Mesenchymal stem cell (in vitro differentiated cells and primary cell): Measurements from ENCODE around the gene ARAP3. TPM values are rescaled to one million over a fixed set of nuclear protein-coding genes. Genes with fewer than 3 reads are reported as not detected.
"Not testable (repeated sequence)": the region's sequence is repeated elsewhere in the genome, so short reads cannot be mapped to it uniquely, and the experiment has no call there.

ENCODE experiments used
- DNase-seq: peaks from one replicate; pipeline ENCODE4 v3.0.0-alpha.2; 2013
- H2AFZ ChIP-seq: one replicate; pipeline ENCODE4 v1.6.1; 2013; ENCODE audit warnings: low read depth, mild to moderate bottlenecking, control low read depth, inconsistent platforms, low read length, moderate library complexity
- H2AK5ac ChIP-seq: 2 replicates; pipeline ENCODE4 v1.6.1; 2013; ENCODE audit warnings: low read length, moderate library complexity, mild to moderate bottlenecking, inconsistent platforms; ENCODE audit not compliant: severe bottlenecking
- H2BK120ac ChIP-seq: one replicate; pipeline ENCODE4 v1.6.1; 2013; ENCODE audit warnings: low read depth, mild to moderate bottlenecking, inconsistent platforms, low read length, moderate library complexity
- H2BK12ac ChIP-seq, 2 experiments: one replicate each; pipeline ENCODE4 v1.6.1; 2013; ENCODE audit warnings: inconsistent platforms in 2 of 2, low read length in 2 of 2, mild to moderate bottlenecking in 2 of 2, moderate library complexity in 2 of 2, control low read depth in 1 of 2
- H2BK15ac ChIP-seq: one replicate; pipeline ENCODE4 v1.6.1; 2013; ENCODE audit warnings: mild to moderate bottlenecking, low read depth, inconsistent platforms; ENCODE audit not compliant: poor library complexity, severe bottlenecking
- H2BK5ac ChIP-seq: 2 replicates; pipeline ENCODE4 v1.6.1; 2013; ENCODE audit warnings: low read depth, mild to moderate bottlenecking, low read length, control low read depth, inconsistent platforms; ENCODE audit not compliant: poor library complexity, severe bottlenecking
- H3K14ac ChIP-seq, 2 experiments: one replicate each; pipeline ENCODE4 v1.6.1; 2013; ENCODE audit warnings: inconsistent platforms in 2 of 2, low read length in 2 of 2, control low read depth in 1 of 2, mild to moderate bottlenecking in 1 of 2, moderate library complexity in 1 of 2
- H3K18ac ChIP-seq, 2 experiments: one replicate each; pipeline ENCODE4 v1.6.1; 2013; ENCODE audit warnings: inconsistent platforms in 2 of 2, low read length in 2 of 2, control low read depth in 1 of 2, low read depth in 1 of 2, mild to moderate bottlenecking in 1 of 2
- H3K23ac ChIP-seq, 2 experiments: one replicate each; pipeline ENCODE4 v1.6.1; 2013; ENCODE audit warnings: inconsistent platforms in 2 of 2, low read length in 2 of 2, mild to moderate bottlenecking in 2 of 2, moderate library complexity in 2 of 2, control low read depth in 1 of 2
- H3K27ac ChIP-seq: 2 replicates; pipeline ENCODE4 v1.5.1; 2013; ENCODE audit warnings: mild to moderate bottlenecking, moderate library complexity, low read length, control low read depth, inconsistent platforms; ENCODE audit not compliant: poor library complexity, severe bottlenecking
- H3K27me3 ChIP-seq, 2 experiments: 2 replicates each; pipeline versions ENCODE4 v1.6.1 to v1.7.0; 2013; ENCODE audit warnings: low read length in 2 of 2, mild to moderate bottlenecking in 2 of 2, moderate library complexity in 2 of 2, control low read depth in 1 of 2, inconsistent platforms in 1 of 2; ENCODE audit not compliant: control insufficient read depth in 1 of 2, insufficient read depth in 1 of 2
- H3K36me3 ChIP-seq, 2 experiments: 2 replicates each; pipeline versions ENCODE4 v1.6.1 to v1.7.0; 2013; ENCODE audit warnings: low read length in 2 of 2, control low read depth in 1 of 2, inconsistent platforms in 1 of 2, low read depth in 1 of 2, mild to moderate bottlenecking in 1 of 2; ENCODE audit not compliant: insufficient read depth in 2 of 2, control insufficient read depth in 1 of 2
- H3K4ac ChIP-seq, 2 experiments: one replicate each; pipeline ENCODE4 v1.6.1; 2013; ENCODE audit warnings: inconsistent platforms in 2 of 2, low read length in 2 of 2, mild to moderate bottlenecking in 2 of 2, moderate library complexity in 2 of 2, control low read depth in 1 of 2, low read depth in 1 of 2
- H3K4me1 ChIP-seq: 2 replicates; pipeline ENCODE4 v1.6.1; 2013; ENCODE audit warnings: low read depth, low read length, control low read depth; ENCODE audit not compliant: control insufficient read depth, insufficient read depth
- H3K4me2 ChIP-seq: 2 replicates; pipeline ENCODE4 v1.6.1; 2013; ENCODE audit warnings: low read length, mild to moderate bottlenecking, inconsistent platforms; ENCODE audit not compliant: poor library complexity, severe bottlenecking
- H3K4me3 ChIP-seq, 2 experiments: 2 replicates each; pipeline versions ENCODE4 v1.5.1 to v1.7.0; 2013; ENCODE audit warnings: low read length in 2 of 2, mild to moderate bottlenecking in 2 of 2, control low read depth in 1 of 2, low read depth in 1 of 2; ENCODE audit not compliant: insufficient read depth in 1 of 2
- H3K79me1 ChIP-seq: replicated peaks from 2 replicates; pipeline ENCODE4 v1.6.1; 2013; ENCODE audit warnings: mild to moderate bottlenecking, control low read depth, low read length, inconsistent platforms; ENCODE audit not compliant: poor library complexity, severe bottlenecking
- H3K9ac ChIP-seq: 2 replicates; pipeline ENCODE4 v1.7.0; 2013; ENCODE audit warnings: mild to moderate bottlenecking, low read length, moderate library complexity
- H3K9me3 ChIP-seq: 2 replicates; pipeline ENCODE4 v1.7.0; 2013; ENCODE audit warnings: mild to moderate bottlenecking, low read length; ENCODE audit not compliant: control insufficient read depth
- H4K8ac ChIP-seq: one replicate; pipeline ENCODE4 v1.6.1; 2013; ENCODE audit warnings: inconsistent platforms, mild to moderate bottlenecking, low read length, moderate library complexity
- H4K91ac ChIP-seq: one replicate; pipeline ENCODE4 v1.6.1; 2013; ENCODE audit warnings: mild to moderate bottlenecking, low read length, inconsistent platforms
- WGBS: methylation state at CpG from one replicate; pipeline ENCODE4 v1.1.7; 2013; ENCODE audit warnings: mixed read lengths; 5-methylcytosine and 5-hydroxymethylcytosine counted together
- polyA plus RNA-seq, 2 experiments: library from polyadenylated mRNA; stranded (reverse); fragments of 200-250 nt; gene quantifications; one replicate each; pipeline ENCODE4 v1.2.3, GENCODE V29; 2013

Gene ARAP3
- polyA plus RNA-seq (2013, experiment 1 of 2), result 6.8 TPM
- 6.3 TPM for polyA plus RNA-seq (2013, experiment 2 of 2)

DNA sequence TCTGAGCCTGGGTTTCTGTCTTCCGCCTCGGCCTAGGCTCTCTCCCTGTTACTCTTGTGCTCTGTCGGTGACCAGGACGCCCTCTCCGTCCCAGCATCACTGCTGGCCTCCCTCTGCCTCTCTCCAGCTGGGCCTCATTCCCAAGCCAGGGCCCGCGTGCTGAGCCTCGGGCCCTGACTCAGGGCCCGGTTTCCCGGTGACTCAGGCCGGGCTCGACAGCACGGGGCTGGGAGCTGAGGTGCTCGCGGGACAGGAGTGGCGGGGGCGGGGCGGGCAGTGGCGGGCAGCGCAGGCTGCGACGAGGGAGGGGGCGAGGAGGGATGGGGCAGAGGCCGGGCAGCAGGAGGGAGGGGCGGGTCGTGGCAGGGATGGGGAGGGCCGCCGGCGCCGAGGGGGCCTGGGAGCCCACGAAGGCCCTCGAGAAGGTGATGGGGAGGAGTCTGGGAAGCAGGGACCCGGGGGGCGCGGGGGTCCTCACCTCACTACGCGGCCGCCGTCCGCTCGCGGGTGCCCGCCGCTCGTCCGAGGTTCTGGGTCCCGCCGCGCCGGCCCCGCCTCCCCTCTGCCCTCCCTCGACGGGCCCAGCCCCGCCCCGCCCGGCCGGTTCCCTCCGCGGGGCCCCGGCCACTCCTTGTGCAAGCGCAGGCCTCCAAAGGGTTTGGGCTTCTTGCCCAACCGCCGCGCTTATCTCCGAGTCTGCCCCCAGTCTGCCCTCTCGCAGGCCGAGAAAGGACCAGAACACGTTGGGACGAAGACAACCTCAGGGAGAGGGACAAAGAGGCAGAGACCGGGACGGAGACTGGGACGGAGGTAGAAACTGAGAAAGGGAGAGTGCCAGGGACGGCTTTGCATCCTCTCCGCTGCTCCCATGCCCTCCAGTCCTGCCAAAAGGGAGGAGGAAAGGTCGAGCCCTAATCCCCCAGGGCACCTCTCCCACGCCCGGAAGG is at the start of gene ARAP3:
ARAP3 (minus strand) TSS at position 536 of the 947 bp plus-strand sequence. CDS start 1,744 bp downstream, outside the sequence.
- no peak within 1 kb of the TSS for H2BK5ac ChIP-seq
- H2AK5ac ChIP-seq, result peak within 1 kb of the TSS; percentile 23
- peak within 1 kb of the TSS; percentile 84 for H3K4me2 ChIP-seq
- H2BK12ac ChIP-seq, result peak within 1 kb of the TSS; percentile 85 to 96
- peaks cover 17% of the 10 kb centered on the region for H3K79me1 ChIP-seq
- H3K9ac ChIP-seq, result peak within 1 kb of the TSS; percentile 94
- H4K8ac ChIP-seq, result peak within 1 kb of the TSS; percentile 98
- H3K27ac ChIP-seq, result peak within 1 kb of the TSS; percentile 13
- H2AFZ ChIP-seq, result peak within 1 kb of the TSS; percentile 57
- H3K23ac ChIP-seq, result peak within 1 kb of the TSS in 1 of 2 experiments; percentile 53
- H2BK120ac ChIP-seq, result peak within 1 kb of the TSS; percentile 82
- DNase-seq, result peak; percentile 91
- WGBS, result 1% methylated on average over 61 of the region's 77 CpGs
- H3K4me1 ChIP-seq, result peaks cover 29% of the 10 kb centered on the region
- peak within 1 kb of the TSS; percentile 92 for H2BK15ac ChIP-seq
- H3K4ac ChIP-seq, result peak within 1 kb of the TSS; percentile 39 to 94
- peak within 1 kb of the TSS in 1 of 2 experiments; percentile 86 for H3K14ac ChIP-seq
- no peaks in the 10 kb centered on the region for H3K9me3 ChIP-seq
- no peaks in the 10 kb centered on the region for H3K27me3 ChIP-seq
- peak within 1 kb of the TSS; percentile 66 to 69 for H3K18ac ChIP-seq
- peak within 1 kb of the TSS; percentile 90 for H4K91ac ChIP-seq
- peaks cover 18 to 21% of the 10 kb centered on the region in 2 experiments for H3K36me3 ChIP-seq
- peak within 1 kb of the TSS; percentile 54 to 78 for H3K4me3 ChIP-seq

GRCh38 chr5:141729387-141730006 is 47.5 kb upstream of the ARAP3 start:
- Histone ChIP-seq H3K4me2 (no peak overlapping the region), H3K9me3 (no peaks in the 10 kb centered on the region), H4K8ac (no peak overlapping the region), H3K4ac (no peak overlapping the region), H3K27me3 (peaks cover 50 to 66% of the 10 kb centered on the region in 2 experiments), H3K4me1 (no peaks in the 10 kb centered on the region), H3K27ac (no peak overlapping the region), H3K36me3 (no peaks in the 10 kb centered on the region), H2AK5ac (no peak overlapping the region), H2BK12ac (no peak overlapping the region), H3K18ac (no peak overlapping the region), H2BK120ac (no peak overlapping the region), H3K4me3 (no peak overlapping the region), H2BK15ac (no peak overlapping the region), H3K14ac (no peak overlapping the region), H3K79me1 (no peaks in the 10 kb centered on the region), H3K9ac (no peak overlapping the region), H3K23ac (no peak overlapping the region), H2BK5ac (no peak overlapping the region), H2AFZ (no peak overlapping the region), H4K91ac (no peak overlapping the region)
- 49% methylated on average over 4 of the region's 6 CpGs for WGBS
- no peak for DNase-seq

- H3K27me3 ChIP-seq, result peaks cover 47 to 58% of the 10 kb centered on the region in 2 experiments
- no peak overlapping the region for H3K14ac ChIP-seq
- no peaks in the 10 kb centered on the region for H3K9me3 ChIP-seq
- no peak overlapping the region for H2BK5ac ChIP-seq
- no peak for DNase-seq
- H3K79me1 ChIP-seq, result no peaks in the 10 kb centered on the region
- H3K9ac ChIP-seq, result no peak overlapping the region
- no peak overlapping the region for H3K4ac ChIP-seq
- no peak overlapping the region for H4K8ac ChIP-seq
- H2BK120ac ChIP-seq, result no peak overlapping the region
- no peak overlapping the region for H2BK12ac ChIP-seq
- H3K4me2 ChIP-seq, result no peak overlapping the region
- H3K27ac ChIP-seq, result no peak overlapping the region
- H2BK15ac ChIP-seq, result no peak overlapping the region
- H4K91ac ChIP-seq, result no peak overlapping the region
- H3K23ac ChIP-seq, result no peak overlapping the region
- H2AFZ ChIP-seq, result no peak overlapping the region
- H3K36me3 ChIP-seq, result no peaks in the 10 kb centered on the region
- H3K4me1 ChIP-seq, result no peaks in the 10 kb centered on the region
- no peak overlapping the region for H3K4me3 ChIP-seq
- no peak overlapping the region for H3K18ac ChIP-seq
- no peak overlapping the region for H2AK5ac ChIP-seq
- 63% methylated on average over 3 of the region's 3 CpGs for WGBS
Measured at GRCh38 chr5:141725891-141726290, 43.9 kb upstream of the ARAP3 start.

DNA sequence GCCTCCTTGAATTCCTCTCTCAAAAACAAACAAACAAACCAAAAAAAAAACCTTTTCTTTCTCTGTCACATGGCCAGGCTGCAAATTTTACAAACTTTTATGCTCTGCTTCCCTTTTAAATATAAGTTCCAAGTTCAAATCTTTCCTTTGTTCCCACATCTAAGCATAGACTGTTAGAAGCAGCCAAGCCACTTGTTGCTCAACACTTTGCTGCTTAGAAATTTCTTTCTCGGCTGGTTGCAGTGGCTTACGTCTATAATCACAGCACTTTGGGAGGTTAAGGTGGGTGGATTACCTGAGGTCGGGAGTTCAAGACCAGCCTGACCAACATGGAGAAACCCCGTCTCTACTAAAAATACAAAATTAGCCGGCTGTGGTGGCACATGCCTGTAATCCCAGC is 43.1 kb upstream of the ARAP3 start:
- not testable (repeated sequence) for H3K18ac ChIP-seq, H2BK120ac ChIP-seq, H2BK15ac ChIP-seq, H3K14ac ChIP-seq, H3K9me3 ChIP-seq, H4K8ac ChIP-seq, H3K4me3 ChIP-seq, H2AK5ac ChIP-seq, H2BK12ac ChIP-seq, H3K27ac ChIP-seq, H3K36me3 ChIP-seq, H3K9ac ChIP-seq, H2AFZ ChIP-seq, H2BK5ac ChIP-seq, H3K4ac ChIP-seq, H3K79me1 ChIP-seq, H3K23ac ChIP-seq, DNase-seq, H3K4me1 ChIP-seq, H3K4me2 ChIP-seq, H4K91ac ChIP-seq
- H3K27me3 ChIP-seq, result peaks cover 40 to 55% of the 10 kb centered on the region in 2 experiments
- 90% methylated on average over 2 of the region's 5 CpGs for WGBS
